ENCODE data around the gene RIF1.
"Not testable (repeated sequence)": the region's sequence is repeated elsewhere in the genome, so short reads cannot be mapped to it uniquely, and the experiment has no call there.

RIF1 gene

DNA sequence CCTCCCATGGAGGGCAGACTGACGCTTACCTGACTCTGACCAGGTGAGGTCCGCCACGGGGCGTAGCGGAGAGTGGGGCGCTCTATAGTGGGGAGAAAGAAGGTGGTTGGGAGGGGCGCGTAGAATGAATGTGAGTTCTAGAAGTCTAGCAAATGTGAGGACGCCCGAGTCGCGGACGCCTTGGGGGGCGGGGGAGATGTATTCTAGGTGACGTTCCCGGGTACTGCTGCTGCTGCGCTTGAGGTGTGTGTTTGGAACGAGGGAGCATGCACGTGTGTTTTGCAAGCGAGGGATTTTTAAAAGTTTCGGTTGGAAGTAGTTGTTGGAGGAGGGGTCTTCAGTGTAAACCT is 758 bp downstream of the RIF1 start:
- DNase-seq (ENCODE audit: low spot score) = no peak

DNA sequence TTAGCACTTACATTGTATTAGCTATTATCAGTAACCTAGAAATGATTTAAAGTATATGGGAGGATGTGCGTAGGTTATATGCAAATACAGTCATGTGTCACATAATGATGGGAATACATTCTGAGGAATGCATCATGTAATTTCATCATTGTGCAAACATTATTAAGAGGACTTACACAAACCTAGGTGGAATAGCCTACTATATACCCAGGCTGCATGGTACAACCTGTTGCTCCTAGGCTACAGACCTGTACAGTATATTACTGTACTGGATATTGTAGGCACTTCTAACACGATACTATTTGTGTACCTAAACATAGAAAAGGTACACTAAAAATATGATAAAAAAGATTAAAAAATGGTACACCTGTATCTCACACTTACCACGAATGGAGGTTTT is 7.9 kb downstream of the RIF1 start:
- DNase-seq (ENCODE audit: low spot score) = no peak

DNA sequence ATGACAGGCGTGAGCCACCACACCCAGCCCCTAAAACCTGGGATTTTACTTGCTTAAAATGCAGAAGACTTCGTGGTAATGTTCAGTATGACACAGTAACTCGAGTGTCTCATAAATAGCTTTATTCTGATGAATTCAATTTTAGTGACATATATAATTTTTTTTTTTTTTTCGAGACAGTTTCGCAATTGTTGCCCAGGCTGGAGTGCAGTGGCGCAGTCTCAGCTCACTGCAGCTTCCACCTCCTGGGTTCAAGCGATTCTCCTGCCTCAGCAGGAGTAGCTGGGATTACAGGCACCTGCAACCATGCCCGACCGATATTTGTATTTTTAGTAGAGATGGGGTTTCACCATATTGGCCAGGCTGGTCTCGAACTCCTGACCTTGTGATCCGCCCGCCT is 12.0 kb downstream of the RIF1 start:
- DNase-seq (ENCODE audit: low spot score) = not testable (repeated sequence)

DNA sequence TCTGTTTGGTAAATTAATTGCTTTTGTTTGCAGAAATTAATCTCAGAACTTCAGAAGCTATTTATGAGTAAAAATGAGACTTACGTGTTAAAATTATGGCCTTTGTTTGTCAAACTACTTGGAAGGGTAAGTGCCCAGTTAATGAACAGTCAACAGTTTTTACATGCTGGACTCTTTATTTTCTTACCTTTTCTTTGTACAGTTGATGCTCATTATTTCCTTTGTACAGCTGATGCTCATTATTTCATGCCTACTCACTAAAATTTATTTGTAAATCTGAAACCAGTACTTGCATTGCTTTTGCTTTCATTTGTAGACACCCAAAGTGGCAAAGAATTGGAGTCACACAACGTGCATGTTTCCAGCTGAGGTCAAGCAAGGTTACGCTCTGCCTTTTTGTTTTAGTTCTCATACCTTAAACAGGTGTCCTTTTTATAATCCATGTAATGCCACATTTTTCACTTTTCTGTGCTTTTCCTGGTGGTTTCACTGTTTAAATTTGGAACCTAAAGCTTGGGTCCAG is 13.3 kb downstream of the RIF1 start:
- DNase-seq (ENCODE audit: low spot score) = no peak

DNA sequence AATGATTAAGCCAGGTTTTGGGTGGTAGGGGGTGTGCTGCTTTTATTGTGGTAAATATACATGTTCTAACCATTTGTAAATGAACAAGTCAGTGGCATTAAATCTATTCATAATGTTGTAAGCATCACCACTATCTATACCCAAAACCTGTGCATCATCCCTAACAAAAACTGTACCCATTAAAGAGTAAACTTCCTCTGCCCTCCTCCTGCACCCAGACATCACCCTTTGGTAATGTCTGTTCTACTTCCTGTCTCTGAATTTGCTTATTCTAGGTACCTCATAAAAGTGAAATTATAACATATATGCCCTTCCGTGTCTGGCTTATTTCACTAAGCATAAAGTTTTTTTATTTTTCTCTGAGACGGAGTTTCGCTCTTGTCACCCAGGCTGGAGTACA is 14.1 kb downstream of the RIF1 start:
- DNase-seq (ENCODE audit: low spot score) = no peak

DNA sequence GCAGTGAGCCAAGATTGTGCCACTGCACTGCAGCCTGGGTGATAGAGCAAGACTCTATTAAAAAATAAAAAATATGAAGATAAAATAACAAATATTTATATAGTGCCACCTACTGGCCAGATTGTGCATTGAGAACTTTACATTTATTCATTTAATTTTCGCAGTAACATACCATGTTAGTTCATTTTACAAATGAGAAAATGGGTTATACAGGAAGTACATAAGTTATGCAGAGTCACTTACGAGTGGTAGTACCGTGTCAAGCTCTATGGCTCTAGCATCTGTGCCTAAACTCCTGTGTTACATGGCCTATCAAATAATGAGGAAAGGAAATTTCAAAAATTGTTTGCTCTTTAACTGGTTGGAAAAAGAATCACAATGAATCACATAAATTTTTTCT is 27.9 kb downstream of the RIF1 start:
- no peak for DNase-seq (ENCODE audit: low spot score)

DNA sequence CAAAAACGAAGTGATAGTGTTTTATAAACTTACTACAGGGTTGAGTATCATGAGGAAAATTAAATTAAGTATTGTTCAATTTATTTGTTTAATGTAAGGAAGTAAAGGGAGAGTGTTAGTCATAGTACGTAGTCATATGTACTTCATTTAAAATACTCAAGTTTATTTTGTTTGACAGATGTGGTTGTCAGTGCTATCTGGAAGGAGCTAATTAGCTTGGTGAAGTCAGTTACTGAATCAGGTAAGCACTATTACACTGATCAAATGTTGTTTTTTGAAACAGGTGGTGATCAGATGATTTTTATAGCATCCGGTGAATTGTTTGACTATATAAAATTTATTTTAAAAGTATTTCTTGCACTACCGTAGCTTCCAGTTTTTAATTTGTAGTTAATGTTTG is 28.8 kb downstream of the RIF1 start:
- no peak for DNase-seq (ENCODE audit: low spot score)

DNA sequence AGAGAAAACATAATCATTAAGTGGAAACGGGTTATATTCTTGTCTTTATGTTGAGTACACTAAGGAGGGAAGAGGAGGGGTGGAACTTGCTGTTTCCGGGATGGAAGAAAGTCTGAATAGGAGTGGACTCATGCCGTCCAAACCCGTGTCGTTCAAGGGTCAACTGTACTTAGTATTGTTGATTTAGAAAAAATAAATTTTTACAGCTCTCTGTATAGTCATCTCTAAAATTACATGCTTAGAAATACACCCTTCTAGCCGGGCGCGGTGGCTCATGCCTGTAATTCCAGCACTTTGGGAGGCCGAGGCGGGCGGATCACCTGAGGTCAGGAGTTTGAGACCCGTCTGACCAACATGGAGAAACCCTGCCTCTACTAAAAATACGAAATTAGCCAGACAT is 29.4 kb downstream of the RIF1 start:
- DNase-seq (ENCODE audit: low spot score) = no peak

DNA sequence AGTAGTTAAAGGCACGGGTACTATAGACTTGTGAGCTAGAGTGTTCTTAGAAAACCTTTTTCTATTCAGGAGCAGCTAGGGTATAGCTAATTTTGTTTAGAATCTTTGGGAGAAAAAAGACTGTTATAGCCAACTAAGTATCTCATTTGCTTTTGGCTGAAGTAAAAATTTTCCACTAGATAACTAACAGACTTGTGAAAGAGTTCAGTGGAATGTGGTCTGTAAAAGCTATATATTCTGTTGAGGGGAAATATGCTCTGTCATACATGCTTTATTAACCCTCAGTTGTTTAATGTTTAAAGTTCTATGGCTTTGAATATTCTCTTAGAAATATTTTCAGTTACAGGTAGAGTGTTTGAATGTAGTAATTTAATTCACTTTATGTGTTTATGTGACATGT is 49.7 kb downstream of the RIF1 start:
- DNase-seq (ENCODE audit: low spot score) = no peak

DNA sequence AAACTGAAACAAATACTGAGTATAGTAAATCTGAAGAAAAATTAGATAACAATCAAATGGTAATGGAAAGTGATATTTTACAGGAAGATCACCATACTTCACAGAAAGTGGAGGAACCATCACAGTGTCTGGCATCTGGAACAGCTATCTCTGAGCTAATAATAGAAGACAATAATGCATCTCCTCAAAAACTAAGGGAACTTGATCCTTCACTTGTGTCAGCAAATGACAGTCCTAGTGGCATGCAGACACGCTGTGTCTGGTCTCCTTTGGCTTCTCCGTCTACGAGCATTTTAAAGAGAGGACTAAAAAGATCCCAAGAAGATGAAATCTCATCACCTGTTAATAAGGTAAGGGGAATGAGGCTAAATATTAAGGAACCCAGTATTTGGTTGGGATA is 56.1 kb downstream of the RIF1 start:
- no peak for DNase-seq (ENCODE audit: low spot score)

DNA sequence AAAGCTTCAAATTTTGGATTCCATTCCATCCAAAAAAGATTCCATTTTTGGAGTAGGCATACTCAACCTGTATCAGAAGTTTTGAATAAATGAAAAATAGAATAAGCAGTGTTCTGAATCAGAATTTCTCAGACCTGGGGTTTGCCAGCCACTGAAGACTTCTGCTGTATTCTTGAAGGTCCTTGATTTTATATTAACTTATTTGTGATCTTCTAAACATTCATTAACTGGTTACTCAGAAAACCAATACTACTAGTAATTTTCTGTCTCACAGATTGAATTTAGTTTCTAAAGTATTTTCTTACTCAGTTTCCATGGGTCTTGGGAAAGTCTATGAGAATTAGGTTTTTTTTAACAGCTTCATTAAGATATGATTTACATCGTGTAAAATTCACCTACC is 60.9 kb downstream of the RIF1 start:
- DNase-seq (ENCODE audit: low spot score) = no peak

DNA sequence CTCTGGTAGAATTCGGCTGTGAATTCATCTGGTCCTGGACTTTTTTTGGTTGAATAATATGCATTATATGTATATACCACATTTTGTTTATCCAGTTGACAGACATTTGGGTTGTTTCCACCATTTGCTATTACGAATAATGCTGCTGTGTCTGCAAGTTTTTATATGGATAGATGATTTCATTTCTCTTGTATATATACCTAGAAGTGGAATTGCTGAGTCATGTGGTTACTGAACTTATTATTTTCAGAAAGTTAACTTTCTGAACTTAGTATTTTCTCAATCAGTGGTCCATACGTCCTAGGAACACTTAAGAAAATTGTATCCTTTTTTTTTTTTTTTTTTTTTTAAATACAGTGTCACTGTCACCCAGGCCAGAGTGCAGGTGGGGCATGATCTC is 63.3 kb downstream of the RIF1 start:
- no peak for DNase-seq (ENCODE audit: low spot score)

DNA sequence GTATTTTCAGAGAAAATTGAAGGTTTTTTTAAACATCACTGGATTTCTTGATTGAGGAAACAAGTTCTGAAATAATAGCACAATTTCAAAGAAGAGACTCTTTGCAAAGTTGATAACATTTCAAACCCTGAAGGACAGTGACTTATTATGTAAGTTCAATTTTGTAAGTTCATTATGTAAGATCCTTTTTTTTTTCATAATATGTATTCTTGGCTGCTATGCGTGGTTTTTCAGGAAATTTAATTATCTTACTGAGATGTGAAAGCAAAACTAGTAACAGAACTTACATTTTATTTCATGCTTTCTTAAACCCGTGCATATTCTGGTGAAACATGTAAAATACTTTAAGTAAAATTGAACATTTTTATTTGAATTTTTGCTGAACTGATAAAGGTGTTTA is 65.4 kb downstream of the RIF1 start:
- no peak for DNase-seq (ENCODE audit: low spot score)

DNA sequence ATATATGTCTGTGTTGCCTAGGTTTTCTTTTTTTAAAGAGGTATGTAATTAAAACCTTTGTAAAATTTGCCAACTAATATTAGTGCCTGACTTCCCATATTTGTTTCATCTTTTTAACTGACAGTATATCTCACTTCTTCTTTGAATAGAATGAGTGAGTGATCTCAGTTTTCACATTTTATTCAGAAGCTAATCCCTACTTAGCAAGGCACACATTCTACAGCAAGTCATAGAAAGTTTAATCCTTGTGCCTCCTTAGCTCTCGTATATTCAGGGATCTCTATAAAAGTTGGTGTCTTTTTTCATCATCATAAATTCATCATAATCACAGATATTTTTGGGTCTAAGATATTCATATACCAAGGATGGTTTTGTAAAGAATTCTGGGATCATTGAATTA is 66.6 kb downstream of the RIF1 start:
- DNase-seq (ENCODE audit: low spot score) = no peak

DNA sequence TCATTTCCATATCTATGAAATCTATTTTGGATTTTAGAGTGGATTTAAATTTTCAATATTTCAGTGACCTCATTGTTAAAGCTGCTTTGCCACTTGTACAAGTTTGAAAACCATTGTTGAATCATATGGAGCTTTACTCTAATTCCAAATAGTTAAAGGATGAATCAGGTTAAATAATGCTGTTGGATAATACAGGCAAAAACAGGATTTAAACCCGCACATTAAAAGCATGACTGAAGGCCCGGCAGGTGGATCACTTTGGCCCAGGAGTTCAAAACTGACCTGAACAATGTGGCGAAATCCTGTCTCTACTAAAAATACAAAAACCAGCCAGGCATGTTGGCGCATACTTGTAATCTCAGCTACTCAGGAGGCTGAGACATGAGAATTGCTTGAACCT is 68.3 kb downstream of the RIF1 start:
- no peak for DNase-seq (ENCODE audit: low spot score)

DNA sequence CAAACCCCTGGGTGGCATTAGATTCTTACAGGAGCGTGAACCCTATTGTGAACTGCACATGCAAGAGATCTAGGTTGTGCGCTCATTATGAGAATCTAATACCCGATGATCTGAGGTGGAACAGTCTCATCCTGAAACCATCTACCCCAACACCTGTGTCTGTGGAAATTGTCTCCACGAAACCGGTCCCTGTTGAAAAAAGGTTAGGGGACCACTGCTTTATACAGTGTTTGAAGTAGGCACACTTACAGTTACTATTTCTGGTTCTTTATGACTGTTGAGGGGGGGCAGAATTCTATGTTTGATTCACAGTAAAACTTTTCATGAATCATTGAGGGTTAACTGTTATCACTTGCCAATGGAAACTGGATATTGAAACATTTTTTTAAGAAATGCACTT is 72.0 kb downstream of the RIF1 start:
- no peak for DNase-seq (ENCODE audit: low spot score)

DNA sequence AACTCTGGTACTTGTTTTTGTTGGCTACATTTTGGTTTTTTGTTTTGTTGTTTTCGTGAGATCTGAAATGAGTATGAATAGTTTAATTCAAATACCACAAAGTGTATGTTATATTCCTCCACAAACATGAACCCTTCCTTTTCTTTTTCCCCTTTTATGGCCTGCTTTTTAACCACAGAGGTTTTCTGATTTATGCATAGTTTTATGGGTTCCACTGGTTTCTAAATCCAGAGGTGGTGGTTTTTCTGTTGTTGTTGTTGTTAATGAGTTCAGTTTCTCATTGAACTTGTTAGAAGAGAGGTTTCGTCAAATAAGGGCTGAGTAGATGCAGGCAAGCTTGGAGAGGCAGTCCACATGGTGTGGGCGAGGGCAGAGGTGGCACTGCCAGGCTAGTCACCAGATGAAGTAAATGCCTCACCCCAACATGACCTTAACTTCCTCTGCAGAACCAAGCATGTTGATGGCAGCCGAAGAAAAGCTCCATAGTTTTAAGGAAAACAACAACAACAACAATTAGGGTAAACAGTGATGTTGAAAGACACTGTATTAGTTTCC is 72.5 kb downstream of the RIF1 start:
- no peak for DNase-seq (ENCODE audit: low spot score)

DNA sequence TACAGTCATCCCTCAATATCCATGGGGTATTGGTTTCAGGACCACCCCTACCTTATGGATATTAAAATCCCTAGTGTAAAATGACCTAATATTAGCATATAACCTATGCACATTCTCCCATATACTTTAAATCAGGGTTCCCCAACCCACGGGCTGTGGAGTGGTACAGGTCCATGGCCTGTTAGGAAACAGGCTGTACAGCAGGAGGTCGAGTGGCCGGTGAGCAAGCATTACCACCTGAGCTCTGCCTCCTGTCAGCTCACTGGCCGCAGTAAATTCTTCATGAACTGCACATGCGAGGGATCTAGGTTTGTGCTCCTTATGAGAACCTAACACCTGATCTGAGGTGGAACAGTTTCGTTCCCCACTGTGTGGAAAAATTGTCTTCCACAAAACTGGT is 73.8 kb downstream of the RIF1 start:
- DNase-seq (ENCODE audit: low spot score) = no peak

DNA sequence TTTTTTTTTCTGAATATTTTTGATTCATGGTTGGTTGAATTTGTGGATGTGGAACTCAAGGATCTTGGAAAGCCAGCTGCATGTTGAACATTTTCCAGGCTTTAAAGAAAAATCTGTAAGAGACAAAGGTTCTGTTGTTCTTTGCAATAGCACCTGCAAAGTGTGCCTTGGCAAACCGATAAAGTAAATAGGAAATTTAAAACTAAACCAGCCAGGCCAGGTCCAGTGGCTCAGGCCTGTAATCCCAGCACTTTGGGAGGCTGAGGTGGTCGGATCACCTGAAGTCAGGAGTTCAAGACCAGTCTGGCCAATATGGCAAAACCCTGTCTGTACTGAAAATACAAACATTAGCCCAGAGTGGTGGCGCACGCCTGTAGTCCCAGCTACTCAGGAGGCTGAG is 74.4 kb downstream of the RIF1 start:
- DNase-seq (ENCODE audit: low spot score) = no peak

DNA sequence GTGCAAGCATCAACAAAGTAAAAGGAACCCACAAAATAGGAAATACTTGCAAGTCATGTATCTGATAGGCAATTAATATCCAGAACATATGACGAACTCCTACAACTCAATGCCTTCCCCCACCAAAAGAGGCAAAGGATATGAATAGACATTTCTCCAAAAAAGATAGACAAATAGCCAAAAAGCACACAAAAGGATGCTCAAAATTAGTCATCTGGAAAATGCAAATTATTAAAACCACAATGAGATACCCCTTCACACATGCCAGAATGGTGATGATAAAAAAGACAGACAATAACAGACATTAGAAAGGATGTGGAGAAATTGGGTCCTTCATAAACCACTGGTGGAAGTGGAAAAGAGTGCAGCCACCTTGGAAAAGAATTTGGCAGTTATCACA is 76.4 kb downstream of the RIF1 start:
- no peak for DNase-seq (ENCODE audit: low spot score)

DNA sequence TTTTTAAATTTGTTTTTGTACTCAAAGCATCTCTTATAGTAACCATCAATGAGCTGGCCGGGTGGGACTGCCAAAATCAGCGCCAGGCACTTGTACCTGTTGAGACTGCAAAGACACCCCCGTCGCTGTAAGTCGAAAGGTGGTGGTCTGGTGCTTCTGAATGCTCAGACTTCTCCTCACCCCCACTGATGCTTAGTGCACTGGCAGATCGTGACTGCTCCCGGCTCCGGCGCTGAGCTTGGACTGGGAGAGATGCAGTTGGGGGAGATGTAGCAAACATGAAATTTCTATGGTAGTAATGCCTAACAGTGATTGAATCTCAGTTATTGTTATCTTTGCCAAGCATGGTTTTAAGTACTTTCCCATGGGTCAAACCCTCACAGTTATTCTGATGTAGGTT is 80.6 kb downstream of the RIF1 start:
- DNase-seq (ENCODE audit: low spot score) = no peak

DNA sequence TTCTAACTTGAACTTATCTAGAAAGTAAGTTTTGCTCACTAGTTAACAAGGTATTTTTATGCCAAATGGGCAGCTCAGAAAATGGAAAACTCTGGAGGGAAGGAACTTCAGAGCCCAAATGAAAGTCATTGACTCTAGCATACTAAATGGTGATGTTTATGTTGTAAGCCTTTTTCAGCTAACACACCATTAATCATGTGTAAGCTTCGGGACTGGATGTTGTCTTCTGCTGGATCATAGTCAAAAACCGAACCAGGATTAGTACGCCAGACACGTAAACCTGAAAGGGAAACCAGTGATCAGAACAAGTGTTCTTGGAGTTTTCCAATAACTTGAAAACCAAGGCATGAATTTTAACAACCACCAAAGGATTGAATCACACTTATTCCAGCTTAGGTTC is 81.8 kb downstream of the RIF1 start:
- no peak for DNase-seq (ENCODE audit: low spot score)

DNA sequence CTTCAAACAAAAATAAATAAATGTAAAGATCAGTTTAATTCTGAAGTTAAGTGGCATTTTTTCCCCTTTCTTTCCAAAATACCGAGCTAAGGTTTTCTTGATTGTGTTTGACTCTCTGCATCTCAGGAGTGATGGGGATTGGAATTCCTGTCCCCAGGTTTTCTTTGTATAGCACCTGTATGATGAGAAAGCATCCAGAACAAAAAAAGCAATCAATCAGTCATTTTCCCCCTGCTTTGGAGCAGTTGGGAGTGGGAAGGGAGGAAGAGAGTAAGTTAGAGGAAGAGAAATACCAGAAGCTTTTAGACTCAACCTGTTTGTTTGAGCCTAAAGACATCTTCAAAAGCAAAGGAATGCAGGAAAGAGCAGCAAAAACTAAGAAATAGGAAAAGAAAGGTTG is 88.5 kb downstream of the RIF1 start:
- DNase-seq (ENCODE audit: low spot score) = no peak

DNA sequence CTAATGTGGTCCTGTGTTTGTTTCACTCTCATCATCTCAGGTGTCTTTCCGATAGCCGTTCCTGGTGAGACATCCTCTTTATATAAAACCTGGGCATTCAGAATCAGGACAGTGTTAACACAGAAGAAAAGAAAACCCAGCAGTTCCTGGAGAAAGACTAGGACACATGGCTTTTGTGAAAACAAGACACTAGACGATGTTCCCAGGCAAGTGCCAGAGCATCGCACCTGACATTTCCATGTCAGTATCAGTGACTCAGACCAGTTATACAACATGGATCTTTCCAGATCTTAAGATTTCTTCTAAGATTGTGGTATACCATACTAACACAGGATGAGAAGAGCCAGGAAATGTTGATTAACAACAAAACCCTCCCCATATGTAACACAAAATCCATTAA is 96.5 kb downstream of the RIF1 start:
- no peak for DNase-seq (ENCODE audit: low spot score)

DNA sequence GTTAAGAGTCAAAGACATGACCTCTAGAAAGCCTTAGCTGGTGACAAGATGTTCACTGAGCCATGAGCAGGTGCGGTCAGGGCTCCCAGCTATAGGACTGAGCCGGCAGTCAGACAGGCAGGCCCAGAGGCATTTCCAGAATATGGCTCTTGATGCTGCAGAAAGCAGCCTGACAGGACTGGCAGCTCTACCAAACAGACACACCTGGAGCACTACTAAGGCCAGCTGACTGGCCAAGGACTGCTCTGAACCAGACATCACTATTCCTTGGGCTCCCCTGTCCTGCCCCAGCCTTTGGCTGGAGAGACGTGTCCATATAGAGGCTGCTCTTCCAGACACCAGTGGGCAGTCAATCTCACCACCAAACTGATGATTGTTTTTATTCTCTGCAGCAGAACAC is 98.8 kb downstream of the RIF1 start:
- DNase-seq (ENCODE audit: low spot score) = no peak
